ENCODE results near the gene HLA-E.
A peak's percentile ranks its signal among the peaks of the same experiment; 100 is the strongest.
"Not testable (repeated sequence)": the region's sequence is repeated elsewhere in the genome, so short reads cannot be mapped to it uniquely, and the experiment has no call there.

The HLA-E gene

DNA sequence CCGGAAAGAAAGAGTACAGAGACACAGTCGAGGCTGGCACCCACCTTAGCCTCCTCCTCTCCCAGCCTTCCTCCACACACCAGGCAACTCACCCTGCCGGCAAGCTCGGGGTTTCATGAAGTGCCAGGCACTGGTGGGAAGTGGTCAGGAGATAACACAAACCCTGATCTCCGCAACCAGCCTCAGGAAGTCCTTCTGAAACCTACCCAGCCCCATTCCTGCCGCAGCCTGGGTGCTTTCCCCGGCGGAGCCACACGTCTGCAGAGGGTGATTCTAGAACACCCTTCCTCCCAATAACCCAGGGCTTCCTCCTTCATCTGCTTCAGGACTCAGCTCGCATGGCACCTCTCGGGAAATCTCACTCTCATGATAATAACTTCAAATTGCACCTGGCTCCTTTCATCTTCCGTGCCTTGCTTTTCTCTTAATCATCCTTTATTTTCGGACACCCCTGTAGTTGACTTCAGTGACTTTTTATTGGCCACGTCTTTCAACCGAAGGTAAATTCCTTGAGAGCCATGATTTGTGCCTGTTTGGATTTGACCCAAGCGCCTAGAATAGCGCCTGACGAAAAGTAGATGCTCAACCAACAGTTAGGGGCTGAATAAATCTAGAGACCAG, 8.7 kb upstream of the HLA-E start:
- DNase-seq (ENCODE audit: low spot score), result no peak

DNA sequence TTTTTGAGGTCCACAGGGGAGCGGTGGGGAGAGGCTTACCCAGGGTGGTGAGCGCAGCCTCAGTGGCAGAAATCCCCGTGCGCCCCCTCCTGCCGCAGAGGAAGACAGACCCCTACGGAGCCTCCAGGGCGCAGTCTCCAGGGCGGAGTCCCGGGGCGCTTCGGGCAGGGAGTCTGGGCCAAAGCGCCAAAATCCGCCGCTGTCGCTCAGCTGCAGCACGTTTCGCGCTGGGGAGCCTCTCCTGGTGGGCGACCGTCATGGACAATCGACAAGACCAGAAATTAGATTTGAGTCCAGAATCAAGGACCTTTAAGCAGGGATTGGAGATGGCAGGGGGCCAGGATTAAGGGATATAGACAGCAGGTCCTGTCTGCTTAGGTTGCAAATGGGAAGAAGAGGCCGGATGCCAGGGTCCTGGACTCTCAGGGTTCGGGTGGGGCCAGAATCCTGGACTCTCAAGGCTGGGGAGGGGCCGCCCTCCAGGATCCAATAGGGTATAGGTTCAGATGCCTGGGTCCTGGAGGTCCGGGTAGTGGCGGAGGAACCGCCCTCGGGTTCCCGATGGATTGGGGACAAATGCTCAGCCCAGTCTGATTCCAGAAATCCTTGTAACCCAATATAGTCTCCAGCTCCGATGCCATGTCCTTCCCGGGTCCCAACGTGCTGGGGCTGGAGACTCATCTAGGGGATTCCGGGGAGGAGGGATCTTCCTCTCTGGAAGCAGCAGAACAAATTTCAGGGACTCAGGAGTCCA, 7.9 kb upstream of the HLA-E start:
- no peak for DNase-seq (ENCODE audit: low spot score)

DNA sequence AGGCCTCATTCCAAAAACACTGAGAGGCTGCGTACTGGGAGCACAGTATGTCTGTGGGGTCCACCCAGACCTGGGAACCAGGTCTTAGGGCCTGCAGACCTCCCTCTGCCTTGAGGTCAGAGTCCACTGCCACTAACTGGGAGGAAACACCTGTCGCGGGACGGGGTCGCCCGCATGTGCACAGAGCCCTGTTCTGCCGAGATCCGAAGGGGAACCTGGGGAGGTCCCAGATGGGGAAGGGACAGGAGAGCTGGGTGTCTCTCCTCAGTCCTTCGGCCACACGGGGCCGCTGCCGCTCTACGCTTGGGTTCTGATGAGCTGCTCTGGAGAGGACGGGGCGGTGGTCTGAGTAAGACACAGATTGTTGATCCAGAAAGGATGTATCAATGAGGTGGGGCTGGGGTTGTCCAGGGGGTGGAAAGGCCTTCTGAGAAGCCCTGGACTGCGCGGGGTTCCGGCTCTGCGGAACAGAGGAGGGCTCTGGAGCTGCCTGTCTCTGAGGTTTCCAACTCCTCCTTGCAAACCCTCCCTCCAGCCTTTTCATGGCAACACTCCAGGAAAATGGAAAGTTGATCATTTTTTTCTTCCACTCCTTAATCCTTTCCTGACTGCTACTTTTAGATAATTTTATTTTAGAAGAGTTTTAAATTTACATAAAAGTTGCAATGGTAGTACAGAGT, 7.2 kb upstream of the HLA-E start:
- DNase-seq (ENCODE audit: low spot score), result peak; percentile 65

DNA sequence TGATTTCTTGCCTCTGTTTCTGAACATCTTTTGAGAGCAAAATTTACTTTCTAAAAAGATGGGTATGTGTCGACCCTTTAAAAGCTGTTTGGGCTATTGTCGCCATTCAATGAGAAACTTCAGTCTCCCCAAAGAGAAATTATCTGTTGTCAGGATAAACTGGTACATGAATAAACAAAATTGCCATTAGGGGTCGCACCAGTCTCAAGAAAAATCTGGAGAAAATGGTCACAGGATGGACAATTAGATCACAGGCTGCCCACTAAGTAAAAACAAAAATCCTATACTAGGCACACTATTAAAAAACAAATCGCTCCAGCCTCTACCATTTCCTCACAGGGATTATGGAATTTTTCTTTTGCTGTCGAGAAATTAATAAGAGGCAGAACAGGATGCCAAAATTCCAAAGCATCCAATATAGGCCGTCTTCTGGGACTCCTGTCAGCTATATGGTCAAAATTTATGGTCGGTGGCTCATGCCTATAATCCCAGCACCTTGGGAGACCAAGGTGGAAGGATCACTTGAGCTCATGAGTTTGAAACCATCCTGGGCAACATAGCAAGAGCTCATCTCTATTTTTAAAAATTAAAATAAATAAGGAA, 5.5 kb upstream of the HLA-E start:
- DNase-seq (ENCODE audit: low spot score), result peak; percentile 40

DNA sequence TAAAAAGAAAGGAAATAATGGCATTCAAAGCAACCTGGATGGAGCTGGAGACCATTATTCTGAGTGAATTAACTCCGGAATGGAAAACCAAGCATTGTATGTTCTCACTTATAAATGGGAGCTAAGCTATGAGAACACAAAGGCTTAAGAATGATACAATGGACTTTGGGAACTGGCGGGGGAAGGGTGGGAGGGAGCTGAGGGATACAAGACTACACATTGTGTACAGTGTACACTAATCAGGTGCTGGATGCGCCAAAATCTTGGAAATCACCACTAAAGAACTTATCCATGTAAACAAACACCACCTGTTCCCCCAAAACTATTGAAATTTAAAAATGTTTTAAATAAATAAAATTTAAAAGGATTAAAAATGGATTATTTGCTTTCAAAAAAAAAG, 4.1 kb upstream of the HLA-E start:
- no peak for DNase-seq (ENCODE audit: low spot score)

DNA sequence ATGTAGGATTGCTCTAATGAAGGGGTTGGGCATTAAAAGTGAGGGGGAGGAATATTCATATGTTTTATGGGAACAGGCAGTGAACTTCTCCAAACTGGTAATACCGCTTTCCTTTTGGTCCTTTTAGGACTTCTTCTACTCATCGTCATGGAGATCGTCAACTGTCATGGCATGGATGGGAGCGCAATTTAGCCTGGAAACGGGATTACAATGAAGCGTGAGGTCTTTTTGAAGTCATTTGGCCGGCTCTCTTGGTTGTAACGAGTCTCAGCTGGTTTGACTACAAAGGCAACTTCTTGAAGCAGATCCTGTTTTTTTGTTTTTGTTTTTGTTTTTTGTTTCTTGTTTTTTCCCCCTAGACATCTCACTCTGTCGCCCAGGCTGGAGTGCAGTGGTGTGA, 1.4 kb upstream of the HLA-E start:
- DNase-seq (ENCODE audit: low spot score), result no peak

DNA sequence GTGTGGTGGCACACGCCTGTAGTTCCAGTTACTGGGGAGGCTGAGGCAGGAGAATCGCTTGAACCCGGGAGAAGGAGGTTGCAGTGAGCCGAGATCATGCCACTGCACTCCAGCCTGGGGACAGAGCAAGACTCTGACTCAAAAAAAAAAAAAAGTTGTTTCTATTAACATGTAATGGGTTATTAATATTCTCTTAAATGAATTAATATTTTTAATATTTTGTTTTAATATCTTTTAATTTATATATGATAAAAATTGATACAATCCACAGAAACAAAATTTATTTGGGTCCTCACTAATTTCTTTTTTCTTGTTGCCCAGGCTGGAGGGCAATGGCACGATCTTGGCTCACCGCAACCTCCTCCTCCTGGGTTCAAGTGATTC, 620 bp upstream of the HLA-E start:
- not testable (repeated sequence) for DNase-seq (ENCODE audit: low spot score)

DNA sequence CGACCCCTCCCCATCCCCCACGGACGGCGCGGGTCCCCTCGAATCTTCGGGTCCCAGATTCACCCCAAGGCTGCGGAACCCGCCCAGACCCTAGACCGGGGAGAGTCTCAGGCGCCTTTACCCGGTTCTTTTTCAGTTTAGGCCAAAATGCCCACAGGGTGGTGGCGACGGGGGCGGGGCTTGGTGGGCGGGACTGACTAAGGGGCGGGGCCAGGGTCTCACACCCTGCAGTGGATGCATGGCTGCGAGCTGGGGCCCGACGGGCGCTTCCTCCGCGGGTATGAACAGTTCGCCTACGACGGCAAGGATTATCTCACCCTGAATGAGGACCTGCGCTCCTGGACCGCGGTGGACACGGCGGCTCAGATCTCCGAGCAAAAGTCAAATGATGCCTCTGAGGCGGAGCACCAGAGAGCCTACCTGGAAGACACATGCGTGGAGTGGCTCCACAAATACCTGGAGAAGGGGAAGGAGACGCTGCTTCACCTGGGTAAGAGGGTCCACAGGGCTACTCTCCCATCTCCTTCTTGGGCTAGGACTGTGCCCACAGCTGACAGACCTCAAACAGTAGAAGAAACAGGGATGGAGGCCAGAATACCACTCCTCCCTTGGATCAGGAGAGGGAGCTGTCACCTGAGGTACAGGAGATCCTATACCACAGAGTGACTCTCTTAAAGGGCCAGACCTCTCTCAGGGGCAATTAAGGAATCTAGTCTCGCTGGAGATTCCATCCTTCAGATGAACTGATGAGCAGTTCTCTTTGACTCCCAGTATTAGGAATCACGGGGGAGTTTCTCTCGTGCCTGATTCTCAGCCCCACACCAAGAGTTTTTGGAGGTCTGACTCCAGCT, 942 bp downstream of the HLA-E start:
- no peak for DNase-seq (ENCODE audit: low spot score)

DNA sequence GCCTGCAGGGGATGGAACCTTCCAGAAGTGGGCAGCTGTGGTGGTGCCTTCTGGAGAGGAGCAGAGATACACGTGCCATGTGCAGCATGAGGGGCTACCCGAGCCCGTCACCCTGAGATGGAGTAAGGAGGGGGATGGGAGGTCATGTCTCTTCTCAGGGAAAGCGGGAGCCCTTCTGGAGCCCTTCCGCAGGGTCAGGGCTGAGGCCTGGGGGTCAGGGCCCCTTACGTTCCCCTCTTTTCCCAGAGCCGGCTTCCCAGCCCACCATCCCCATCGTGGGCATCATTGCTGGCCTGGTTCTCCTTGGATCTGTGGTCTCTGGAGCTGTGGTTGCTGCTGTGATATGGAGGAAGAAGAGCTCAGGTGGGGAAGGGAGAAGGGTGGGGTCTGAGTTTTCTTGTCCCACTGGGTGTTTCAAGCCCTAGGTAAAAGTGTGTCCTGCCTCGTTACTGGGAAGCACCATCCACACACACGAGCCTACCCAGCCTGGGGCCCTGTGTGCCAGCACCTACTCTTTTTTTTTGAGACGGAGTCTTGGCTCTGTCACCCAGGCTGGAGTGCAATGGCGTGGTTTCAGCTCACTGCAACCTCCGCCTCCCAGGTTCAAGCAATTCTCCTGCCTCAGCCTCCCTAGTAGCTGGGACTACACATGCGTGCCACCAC, 2.1 kb downstream of the HLA-E start:
- DNase-seq (ENCODE audit: low spot score), result not testable (repeated sequence)

DNA sequence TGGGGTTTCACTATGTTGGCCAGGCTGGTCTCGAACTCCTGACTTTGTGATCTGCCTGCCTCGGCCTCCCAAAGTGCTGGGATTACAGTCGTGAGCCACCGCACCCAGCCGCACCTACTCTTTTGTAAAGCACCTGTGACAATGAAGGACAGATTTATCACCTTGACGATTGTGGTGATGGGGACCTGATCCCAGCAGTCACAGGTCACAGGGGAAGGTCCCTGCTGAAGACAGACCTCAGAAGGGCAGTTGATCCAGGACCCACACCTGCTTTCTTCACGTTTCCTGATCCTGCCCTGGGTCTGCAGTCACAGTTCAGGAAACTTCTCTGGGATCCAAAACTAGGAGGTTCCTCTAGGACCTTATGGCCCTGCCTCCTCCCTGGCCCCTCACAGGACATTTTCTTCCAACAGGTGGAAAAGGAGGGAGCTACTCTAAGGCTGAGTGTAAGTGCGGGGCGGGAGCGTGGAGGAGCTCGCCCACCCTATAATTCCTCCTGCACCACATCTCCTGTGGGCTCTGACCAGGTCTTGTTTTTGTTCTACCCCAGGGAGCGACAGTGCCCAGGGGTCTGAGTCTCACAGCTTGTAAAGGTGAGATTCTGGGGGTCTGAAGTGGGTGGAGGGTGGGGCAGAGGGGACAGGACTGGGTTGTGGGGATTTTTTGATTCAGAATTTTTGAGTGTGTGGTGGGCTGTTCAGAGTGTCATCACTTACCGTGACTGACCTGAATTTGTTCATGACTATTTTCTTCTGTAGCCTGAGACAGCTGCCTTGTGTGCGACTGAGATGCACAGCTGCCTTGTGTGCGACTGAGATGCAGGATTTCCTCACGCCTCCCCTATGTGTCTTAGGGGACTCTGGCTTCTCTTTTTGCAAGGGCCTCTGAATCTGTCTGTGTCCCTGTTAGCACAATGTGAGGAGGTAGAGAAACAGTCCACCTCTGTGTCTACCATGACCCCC, 3.0 kb downstream of the HLA-E start:
- DNase-seq (ENCODE audit: low spot score), result no peak

DNA sequence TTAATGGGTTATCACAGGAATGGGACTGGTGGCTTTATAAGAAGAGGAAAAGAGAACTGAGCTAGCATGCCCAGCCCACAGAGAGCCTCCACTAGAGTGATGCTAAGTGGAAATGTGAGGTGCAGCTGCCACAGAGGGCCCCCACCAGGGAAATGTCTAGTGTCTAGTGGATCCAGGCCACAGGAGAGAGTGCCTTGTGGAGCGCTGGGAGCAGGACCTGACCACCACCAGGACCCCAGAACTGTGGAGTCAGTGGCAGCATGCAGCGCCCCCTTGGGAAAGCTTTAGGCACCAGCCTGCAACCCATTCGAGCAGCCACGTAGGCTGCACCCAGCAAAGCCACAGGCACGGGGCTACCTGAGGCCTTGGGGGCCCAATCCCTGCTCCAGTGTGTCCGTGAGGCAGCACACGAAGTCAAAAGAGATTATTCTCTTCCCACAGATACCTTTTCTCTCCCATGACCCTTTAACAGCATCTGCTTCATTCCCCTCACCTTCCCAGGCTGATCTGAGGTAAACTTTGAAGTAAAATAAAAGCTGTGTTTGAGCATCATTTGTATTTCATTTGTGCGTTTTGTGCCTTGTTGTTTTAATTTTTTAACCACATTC, 4.4 kb downstream of the HLA-E start:
- DNase-seq (ENCODE audit: low spot score), result no peak

DNA sequence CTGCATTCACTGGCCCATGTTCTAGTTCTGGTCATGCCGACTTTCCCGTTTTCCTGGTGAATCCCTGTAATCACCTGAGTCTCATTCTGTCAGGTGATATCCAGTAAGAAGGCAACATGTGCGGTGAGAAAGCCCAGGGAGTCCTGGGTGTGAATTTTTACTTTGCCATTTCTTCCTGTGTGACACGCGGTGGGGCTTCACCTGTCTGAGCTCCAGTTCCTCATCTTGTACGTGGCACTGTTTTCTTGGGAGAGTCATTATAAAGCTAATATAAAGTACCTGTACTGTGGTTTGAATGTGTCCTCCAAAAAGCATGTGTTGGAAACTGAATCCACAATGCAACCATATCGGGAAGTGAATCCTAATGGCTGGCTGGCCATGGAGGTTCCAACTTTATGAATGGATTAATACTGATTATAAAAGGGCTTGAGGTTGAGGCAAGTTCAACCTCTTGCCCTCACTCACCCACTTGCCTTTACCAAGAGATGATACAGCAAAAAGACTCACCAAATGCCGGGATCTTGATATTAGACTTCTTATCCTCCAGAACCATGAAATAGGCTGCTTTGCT, 5.1 kb downstream of the HLA-E start:
- DNase-seq (ENCODE audit: low spot score), result no peak

DNA sequence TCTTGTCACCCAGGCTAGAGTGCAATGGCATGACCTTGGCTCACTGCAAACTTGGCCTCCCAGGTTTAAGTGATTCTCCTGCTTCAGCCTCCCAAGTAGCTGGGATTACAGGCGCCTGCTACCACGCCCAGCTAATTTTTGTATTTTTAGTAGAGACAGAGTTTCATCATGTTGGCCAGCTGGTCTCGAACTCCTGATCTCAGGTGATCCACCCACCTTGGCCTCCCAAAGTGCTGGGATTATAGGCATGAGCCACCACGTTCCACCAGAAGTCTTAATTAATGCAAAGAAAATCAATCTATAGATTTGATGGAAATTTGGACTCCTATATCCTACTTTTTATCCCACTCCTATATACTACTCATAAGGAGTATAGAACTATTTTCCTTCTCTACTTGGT, 5.8 kb downstream of the HLA-E start:
- DNase-seq (ENCODE audit: low spot score), result not testable (repeated sequence)

DNA sequence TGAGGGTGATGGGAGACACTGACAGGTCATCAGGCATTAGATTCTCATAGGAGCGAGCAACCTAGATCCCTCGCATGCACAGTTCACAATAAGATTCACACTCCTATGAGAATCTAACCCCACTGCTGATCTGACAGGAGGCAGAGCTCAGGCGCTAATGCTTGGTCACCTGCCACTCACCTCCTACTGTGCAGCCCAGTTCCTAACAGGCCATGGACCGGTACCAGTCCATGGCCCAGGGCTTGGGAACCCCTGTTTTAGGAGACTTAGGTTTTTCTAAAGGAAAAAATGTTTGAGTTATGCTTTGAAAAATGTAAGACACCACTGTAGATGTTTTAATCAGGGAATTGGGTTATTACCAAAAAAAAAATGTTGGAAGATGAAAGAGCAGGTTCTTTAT, 6.7 kb downstream of the HLA-E start:
- DNase-seq (ENCODE audit: low spot score), result no peak

DNA sequence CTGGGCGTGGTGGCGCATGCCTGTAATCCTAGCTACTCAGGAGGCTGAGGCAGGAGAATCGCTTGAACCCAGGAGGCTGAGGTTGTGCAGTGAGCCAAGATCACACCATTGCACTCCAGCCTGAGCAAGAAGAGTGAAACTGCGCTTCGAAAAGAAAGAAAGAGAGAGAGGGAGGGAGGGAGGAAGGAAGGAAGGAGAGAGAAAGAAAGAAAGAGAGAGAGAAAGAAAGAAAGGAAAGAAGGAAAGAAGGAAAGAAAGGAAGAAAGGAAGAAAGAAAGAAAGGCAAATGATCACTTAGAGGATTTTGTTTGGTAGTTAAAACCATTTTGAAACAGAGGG, 7.9 kb downstream of the HLA-E start:
- DNase-seq (ENCODE audit: low spot score), result not testable (repeated sequence)

DNA sequence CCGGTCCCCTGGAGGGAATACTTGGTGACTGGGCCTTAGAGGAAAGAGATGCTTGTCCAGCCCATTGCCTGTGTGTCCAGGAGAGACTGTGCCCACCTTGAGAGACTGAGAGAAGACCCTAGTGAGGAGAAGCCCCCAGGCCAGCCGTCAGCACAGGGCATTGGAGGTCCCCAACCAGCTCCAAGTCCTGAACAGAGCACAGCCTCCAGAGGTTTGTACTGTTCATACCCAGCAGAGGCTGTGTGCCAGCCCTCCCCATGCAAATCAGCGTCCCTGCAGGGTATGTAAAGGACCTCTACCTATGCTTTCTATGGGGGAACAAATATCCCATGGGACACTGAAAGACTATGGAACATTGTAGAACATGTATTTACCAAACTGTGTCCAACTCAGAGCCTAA, 8.4 kb downstream of the HLA-E start:
- DNase-seq (ENCODE audit: low spot score), result no peak

DNA sequence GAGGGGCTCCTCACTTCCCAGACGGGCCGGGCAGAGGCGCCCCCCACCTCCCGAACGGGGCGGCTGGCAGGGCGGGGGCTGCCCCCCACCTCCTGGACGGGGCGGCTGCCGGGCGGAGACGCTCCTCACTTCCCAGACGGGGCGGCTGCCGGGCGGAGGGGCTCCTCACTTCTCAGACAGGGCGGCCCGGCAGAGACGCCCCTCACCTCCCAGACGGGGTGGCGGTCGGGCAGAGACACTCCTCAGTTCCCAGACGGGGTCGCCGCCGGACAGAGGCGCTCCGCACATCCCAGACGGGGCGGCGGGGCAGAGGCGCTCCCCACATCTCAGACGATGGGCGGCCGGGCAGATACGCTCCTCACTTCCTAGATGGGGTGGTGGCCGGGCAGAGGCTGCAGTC, 9.4 kb downstream of the HLA-E start:
- not testable (repeated sequence) for DNase-seq (ENCODE audit: low spot score)

DNA sequence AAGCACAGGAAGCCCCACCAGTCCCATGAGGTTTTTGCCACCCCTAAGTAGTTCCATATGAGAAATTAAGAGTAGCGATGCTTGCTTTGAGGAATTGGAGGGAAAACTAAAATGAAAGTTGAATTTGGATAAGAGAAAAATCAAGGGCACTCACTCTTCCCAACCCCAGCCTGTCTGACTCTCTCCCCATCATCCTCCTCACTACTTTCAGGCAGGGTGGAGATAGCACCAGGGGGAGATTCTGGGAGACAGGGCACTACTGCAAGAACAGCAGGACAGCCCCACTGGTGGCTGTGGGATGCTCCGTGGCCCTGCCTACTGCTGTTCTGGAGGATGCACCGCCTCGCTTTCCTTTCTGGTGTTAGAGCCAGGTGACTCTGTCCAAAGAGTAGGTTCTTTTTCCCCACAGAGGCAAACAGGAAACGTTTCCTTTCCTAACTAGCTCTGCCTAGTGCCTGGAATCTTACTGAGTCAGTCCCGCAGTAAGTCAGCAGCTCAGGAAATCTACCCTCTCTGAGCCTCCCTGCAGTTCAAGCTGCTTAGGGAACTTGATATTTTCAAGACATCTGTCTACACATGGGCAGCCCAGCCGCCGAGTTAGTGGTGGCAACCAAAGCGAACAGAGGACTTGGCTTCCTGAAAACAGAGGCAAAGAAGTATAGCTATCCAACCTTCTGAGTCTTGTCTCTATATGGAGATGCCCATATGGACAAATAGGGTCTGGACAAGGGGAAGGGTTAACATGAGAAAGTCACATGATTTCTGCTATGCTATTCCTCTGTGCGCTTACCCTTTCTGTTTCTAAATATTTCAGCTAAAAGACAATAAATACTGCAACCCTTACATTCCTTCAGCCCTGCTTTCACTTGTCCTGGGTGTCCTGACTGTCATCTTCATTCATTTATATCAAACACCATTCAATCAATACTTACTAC, 11.4 kb downstream of the HLA-E start:
- no peak for DNase-seq (ENCODE audit: low spot score)
